NCI-H1694 (cell line): Measurements from ENCODE around the gene OR51E1.

ENCODE experiments used
- DNase-seq: peaks from one replicate; lab custom pipeline; 2025; lab: John Stamatoyannopoulos, UW

The OR51E1 gene, protein sequence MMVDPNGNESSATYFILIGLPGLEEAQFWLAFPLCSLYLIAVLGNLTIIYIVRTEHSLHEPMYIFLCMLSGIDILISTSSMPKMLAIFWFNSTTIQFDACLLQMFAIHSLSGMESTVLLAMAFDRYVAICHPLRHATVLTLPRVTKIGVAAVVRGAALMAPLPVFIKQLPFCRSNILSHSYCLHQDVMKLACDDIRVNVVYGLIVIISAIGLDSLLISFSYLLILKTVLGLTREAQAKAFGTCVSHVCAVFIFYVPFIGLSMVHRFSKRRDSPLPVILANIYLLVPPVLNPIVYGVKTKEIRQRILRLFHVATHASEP

DNA sequence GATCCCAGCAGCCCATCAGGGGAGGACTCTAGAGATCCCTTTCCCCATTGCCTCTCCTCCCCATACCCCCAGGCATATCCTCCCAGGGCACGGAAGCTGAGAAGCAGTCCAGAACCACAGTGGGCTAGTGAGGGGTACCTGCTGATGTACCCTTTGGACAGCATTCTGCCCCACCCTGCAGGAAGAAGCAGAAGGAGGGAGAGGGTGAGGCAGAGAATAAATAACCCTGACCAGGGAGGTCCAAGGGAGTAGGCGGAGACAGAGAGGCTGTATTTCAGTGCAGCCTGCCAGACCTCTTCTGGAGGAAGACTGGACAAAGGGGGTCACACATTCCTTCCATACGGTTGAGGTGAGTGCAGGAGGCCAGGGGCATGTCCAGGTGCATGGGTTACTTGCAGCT, at the start of gene OR51E1:
Gene OR51E1 (plus strand): TSS at position 301 of the 400 bp plus-strand sequence. CDS start 8,545 bp downstream, outside the sequence.
- no peak for DNase-seq

DNA sequence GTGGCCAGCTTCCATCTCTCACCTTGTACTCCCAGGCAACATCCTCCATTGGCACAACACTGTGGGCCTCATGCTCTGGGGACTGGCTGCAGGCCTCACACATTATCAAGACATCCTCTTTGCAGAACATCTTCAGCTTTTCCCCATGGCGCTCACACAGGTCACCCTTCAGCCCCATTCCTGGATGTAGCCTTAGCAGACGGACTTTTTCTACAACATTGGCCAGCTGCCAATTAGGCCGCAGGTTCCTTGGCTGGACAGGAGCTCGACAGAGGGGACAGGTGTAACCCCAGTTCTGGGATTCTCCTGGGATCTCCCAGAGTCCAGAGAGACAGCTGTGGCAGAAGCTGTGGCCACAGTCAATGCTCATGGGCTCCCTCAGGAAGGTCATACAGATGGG, 38.7 kb upstream of the OR51E1 start:
- no peak for DNase-seq

DNA sequence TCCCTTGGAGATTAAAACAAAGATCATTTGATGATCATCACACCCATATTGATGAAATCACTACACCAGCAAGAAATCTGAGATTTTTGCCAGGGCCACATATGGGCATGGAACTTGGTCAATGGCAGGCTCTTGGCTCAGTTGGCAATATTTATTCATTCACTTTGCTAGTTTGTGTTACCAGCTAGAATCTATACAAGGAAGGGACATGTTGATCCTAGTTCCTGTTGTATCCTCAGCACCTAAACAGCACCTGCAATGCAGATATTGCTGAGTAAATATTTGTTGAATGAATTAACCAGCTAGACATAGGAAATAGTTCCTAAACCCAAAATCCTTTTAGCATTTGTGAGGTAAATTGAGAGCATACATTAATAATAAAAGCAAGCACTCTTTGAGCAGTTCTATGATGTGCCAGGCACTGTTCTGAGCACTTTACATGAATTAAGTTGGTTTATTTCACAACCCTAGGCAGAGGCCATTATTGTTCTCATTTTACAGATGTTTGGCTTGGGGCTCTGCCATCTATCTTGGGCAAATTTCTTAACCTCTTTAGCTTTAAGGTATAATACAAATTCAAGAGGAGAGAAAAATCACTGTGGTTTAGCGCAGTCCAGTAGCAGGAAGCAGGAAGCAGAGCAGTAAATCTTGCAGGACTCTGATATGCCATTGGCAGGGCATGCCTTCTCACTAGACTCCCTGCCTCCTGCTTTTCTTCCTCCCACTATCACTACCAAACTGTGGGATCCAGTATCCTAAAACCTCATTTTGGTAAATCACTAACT, 37.4 kb upstream of the OR51E1 start:
- no peak for DNase-seq

DNA sequence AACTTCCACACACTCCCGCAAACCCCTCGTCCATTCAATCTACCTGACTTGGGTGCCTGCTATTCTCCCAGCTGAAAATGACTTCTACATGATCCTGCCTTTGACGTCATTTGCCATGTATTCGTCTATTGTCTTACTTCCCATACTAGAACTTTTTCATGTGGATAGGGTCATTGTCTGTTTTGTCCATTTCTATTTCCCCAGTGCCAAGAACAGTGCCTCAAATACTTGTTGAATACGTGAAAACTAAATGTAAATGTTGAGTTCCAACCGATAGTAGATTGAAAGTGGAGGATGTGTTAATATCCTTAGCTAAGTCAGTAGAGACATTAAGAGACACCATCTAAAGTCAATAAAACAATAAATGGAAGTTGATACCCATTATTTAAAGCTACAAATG, 36.7 kb upstream of the OR51E1 start:
- no peak for DNase-seq

DNA sequence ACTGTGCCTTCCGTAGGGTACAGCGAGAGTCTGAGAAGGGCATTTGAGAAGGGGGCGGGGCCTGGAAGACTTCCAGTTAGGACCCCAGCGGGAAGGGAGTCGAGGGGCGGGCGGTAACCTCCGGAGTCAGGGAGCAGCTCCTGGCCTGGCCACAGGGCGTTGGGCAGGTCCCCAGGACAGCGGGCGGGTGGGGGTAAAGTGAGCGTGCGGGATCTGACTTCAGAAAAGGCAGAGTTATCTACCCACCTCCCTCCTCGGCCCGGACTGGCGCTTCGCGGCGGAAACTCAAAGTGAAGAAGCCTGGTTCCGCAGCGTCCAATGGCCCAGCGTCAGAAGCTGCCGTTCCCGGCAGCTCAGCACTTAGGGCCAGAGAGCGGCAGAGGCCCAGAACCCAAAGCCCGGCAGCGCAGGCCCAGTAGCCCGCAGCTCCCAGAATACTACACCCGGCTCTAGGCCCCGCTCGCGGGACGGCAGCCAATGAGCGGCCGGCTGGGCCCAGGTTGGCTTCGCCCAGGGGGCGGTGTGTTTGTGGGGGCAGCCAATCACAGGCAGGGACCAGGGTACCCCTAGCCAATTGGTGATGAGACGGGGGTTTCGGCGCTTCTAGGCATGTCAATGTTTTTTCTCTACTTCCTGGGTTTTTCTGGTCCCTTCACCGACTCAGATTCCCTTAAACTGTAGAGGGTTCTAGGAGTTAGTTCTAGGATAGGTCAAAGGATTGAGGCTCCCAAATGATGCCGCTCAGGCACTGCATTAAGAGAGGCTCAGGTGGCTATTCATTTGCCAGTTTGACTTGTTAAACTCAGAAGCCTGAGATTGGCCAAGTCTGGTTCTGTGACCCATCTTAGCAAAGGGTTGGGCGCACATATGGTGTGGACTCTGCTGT, 35.8 kb upstream of the OR51E1 start, which contains the start of gene TRIM68:
Gene TRIM68 (minus strand): TSS at position 451 of the 886 bp plus-strand sequence. CDS start 2,727 bp downstream, outside the sequence.
- peak; percentile 53 for DNase-seq

DNA sequence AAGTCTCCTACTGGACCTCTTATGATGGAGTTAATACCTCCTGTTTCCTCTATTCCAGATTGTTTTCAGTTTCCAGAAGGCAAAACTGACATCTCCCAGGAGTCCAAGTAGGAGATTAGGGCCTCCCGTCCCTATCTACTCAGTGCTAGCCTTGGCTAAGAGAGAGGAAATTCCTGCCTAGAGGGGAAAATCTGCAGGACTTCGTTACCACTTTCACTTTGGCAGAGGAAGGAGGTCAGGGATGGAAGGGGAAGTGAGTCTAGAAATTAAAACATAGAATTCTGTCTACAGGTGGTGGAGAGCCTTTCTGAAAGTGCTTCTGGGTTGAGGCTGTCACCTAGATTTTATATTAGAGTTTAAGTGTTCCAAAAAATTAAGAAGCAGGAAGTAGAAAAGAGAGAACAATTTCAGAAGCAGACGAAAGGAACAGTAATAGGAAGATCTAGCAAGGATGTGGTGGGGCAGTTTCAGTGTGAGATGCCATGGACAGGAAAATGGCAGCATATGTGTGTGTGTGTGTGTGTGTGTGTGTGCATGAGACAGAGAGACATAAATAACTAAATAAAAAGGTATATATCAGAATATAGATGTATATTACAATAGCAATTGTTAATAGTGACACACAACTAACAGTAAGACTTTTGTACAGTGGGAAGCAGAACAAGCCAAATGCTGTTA, 33.4 kb upstream of the OR51E1 start:
- no peak for DNase-seq

DNA sequence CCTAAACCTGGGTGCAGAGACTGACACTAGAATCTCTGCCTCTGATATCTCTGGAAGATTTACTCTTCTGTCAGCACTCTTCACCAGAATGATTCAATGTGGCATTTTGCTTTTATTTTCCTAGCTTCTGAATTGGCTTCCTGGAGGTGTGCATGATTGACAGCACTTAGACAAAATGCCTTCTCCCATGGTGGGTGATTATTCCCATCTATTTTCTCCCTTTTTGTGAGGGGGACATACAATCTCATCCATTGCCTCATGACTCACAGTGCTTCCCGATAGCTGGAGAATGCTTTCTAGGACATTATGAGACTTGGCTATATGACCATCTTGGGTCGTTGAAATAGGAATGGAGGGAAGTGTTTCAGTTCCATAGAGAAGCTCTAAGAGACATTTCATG, 31.8 kb upstream of the OR51E1 start:
- DNase-seq: no peak

DNA sequence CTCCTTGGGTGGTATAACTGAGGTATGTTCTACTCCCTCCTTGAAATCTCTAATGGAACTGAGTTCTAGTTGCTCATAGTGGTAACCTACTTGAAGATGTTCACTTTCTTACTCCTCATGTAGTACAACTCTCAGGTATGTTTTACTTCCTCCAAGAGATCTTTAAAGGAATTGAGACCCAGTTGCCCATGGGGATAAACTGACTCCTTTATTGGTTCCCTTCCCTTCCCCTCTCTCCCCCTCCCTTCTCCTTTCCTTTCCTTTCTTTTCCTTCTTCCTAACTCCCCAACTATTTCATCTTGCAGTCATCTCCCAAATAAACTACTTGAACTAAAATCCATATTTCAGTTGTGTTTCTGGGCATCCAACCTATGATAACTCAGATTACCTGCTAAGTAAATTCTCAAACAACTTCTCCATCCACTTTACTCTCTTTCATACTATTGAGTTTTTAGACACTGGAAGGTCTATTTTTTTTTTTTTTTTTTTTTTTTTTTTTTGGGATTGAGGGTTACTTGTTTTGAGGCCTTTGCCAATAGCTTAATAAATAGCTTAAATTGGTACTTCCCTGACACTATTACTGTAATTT, 27.8 kb upstream of the OR51E1 start:
- DNase-seq: no peak

DNA sequence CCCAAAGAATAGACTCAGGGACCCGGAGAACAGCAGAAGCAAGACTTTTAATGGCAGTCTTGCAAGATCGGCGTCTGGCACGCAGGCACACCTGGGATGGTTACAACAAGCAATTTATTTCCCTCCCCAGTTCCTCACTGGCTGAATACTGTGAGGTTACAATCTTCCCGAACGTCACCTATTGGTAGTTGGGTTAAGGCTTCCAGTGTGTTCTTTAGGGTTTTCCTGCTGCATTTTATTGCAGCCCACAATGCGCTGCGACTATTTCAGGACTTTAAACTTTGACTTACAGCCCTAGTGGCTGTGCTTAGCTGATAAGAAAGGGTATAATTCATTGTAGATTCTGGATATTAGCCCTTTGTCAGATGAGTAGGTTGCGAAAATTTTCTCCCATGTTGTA, 24.3 kb upstream of the OR51E1 start:
- no peak for DNase-seq

DNA sequence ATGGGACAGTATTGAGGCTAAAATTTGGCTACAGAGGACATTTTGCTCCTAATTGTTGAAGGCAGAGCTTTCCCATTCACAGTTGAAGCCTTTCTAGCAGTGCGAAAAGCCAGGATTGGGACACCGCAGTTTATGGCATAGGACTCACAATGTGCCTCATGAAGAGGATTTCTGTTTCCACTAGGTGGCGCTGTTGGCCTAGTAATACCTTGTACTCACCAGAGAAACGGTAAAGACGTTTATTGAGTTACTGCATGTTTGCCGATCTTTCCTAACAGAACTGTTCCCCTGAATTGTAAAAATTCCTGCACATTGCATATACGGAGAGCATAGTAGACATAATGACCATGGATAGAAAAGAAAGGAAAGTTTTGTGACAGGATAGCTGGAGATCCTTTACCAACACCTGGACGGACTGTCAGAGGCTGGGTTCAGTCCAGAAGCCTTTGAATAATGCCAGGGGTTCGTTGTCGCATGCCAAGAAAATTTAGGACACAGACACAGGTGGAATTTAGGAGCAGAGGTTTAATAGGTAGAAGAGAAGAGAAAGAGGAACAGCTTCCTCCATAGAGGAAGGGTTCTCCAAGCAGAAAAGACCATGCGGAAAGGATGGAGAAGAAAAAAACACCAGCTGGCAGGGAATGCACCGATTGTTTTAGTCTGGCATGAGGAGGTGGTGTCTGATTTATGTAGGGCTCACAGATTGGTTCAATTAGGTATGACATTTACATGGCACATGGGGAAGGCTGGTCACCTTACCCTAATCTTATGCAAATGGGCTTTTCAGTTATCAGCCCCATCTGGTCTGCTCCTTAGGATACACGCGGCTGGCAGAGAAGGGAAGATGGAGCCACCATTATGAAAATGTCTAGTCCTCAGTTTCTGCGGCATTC, 17.3 kb upstream of the OR51E1 start:
- peak; percentile 56 for DNase-seq

DNA sequence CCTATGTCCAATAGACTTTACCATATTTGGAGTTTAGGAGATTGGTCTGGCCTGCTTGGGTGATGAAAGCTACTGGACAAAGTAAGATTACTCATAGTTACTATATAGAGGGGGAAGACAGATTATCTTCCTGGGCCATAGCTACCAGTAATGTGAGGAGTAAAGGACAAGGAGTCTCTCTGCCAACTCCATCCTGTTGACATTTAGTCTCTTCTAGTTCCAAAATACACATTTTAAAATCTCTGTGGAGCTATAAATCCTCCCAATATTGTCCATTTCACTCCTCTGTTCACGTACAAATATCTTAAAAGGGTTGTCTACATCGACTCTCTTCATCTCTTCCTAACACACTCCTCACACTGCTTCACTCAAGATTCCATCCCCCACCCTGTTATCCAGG, 7.6 kb upstream of the OR51E1 start:
- no peak for DNase-seq

DNA sequence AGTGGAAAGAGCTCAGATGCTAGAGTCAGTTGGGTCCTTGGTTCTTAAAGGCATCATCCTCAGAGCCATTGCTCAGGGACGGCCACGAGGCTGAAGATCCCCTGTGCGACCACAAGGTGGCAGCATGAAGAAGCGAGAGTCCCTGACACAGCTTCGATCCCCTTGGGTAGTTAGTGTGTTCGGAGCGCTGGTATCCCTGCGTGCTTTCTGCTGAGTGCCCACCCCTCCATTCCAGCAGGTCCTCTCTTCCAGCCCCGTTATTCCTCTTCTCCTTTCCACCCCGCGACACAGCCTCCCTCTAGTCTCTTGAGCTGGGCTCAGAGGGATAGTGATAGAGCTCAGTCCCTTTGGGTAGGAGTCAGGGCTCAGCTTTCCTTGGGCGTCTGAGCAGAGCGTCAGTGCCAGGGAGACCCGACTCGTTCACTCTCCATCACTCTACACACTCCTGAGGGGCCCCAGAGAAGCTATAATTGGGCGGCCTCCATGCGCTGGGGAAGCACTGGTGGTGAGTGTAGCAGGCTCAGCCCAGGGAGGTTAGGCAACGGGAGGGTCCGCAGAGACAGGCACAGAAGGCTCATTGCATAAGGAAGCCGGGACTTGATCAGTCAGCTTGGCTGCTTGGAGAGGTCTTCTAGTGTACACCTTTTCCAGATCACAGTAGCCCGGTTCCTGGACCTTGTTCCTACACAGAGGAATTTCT, 6.7 kb upstream of the OR51E1 start, which contains the start of gene OR51D1:
Gene OR51D1 (plus strand): TSS at position 516 of the 700 bp plus-strand sequence. CDS start 2,314 bp downstream, outside the sequence.
- peak; percentile 3 for DNase-seq

DNA sequence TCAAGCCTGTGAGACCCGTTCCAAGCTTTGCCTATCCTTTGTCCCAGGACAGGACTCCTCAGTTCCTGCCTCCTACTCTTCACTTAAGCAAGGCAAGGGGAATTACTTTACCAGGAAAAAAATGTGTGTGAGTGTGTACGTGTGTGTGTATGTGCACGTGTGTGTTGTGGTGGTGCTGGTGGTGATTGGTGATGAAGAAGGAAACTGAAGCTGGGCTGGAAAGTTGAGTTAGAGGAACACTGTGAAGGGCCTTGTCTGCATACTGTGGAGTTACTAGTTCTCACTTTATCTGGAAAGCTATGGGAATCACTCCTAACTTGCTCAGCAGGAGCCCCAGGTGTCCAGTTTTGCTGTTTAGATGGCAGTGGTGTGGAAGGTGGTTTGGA, 6.1 kb upstream of the OR51E1 start:
- no peak for DNase-seq

DNA sequence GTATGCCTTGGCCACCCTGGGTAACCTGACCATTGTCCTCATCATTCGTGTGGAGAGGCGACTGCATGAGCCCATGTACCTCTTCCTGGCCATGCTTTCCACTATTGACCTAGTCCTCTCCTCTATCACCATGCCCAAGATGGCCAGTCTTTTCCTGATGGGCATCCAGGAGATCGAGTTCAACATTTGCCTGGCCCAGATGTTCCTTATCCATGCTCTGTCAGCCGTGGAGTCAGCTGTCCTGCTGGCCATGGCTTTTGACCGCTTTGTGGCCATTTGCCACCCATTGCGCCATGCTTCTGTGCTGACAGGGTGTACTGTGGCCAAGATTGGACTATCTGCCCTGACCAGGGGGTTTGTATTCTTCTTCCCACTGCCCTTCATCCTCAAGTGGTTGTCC, 3.9 kb upstream of the OR51E1 start:
- no peak for DNase-seq

DNA sequence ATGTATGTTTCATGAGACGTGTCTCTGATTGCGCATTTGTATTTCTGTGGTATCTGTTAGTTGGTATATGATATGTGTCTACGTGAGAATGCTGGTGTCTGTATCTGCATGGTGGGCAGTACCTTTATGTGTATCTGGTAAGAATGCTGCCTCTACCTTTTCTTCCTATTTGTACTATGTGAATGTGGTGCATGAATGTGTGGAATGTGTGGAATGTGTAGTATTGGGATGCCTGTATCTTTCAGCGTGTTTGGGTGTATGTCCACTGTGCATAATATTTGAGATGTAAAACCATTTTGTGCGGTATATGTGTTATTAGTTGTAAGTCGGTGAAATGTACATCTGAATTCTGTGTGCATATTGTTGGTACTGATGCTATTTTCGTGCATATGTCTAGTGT, 2.3 kb upstream of the OR51E1 start:
- DNase-seq: no peak

DNA sequence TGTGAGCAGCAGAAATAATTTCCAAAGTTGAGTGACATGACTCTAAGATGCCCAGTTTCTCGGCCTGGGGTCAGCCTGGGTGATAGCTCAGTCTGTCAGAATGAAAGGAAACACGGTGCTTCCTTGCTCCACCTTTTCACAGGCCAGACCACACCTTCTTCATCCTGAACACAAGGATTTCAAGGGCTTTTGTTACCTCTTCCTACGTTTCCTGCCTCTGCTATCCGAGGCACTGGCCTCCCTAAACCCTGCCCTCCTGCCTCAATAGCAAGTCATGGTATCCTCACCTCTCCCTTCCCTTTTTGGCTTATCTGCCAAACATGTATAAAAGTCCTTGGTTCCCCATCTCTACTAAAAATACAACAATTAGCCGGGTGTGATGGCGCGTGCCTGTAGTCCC, 1.7 kb upstream of the OR51E1 start:
- no peak for DNase-seq

DNA sequence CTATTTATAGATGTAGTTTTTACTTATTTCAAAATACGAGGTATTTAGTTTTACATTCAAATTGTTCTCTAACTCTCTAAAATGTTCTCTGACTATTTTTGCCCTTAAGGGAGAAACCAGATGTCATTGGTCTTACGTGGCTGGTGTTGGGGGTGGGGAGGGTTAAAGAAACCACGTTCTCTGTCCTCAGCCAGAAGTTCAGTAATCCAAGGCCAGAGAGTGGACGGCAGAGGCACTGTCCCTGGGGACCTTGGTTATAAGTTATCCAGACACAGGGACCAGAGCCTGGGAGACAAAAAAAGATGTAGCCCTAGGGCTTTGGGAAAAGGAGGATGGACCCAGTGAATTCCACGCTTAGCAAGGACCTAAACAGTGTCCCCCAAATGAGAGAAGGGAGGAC, 706 bp upstream of the OR51E1 start:
- no peak for DNase-seq

DNA sequence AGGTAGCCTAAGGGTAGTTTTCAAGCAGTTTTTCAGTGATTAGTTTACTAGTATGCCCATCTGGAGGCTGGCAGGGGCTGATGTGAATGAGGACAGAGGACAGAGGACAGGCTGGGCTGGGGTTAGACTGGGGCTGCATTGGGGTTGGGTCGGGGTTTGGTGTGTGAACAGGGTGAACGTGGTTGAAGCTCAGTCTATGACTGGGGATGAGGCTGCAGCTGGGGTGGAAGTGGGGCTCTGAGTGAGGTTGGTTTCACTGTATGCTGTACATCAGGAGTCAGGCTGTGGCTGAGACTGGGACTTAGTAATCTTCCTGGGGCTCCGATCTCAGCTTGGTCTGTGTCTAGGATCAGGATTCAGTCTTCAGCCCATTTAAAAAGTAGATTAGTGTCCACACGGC, 451 bp downstream of the OR51E1 start:
- DNase-seq: no peak

DNA sequence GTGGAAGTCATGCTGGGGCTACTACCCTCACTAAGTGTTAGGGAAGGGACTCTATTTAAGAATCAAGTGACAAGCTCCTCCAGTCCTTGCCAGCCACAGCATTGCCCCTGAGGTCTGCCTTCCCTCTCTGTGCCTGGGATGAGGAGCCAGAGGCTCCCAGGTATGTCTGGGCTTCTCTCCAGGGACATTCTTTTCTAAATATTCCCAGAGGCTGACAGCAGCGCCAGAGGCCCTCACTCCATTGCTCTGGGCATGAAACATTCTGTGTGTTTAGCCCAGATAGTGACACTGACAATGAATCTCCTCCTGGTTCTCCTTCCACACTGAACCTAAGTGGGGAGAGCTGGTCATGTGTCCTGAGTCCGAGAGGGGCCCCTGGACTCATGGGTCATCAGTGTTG, 2.2 kb downstream of the OR51E1 start:
- DNase-seq: no peak

DNA sequence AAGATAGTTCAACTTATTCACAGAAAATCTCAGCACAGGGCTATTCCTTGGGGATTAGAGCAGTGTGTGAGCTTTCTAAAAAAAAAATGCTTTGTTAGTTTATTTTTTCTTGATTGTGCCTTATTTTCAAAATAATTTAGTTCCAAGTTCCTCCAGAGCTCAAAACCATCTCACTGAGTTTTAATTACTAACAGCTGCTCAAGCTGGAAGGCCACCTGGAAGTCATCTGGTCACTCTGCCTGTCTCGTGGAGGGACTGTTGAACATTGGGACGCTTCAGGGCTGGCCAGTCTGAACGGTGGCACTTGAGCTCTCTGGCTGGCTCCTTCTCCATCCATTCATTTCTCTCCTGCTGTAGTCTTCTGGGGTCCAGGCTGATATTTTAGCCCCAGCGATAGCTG, 4.0 kb downstream of the OR51E1 start:
- no peak for DNase-seq
